ENCODE data around the gene BTBD2.

BTBD2 gene

GRCh38 chr19:2015608-2015950, at the start of gene BTBD2:
Gene BTBD2 (minus strand): TSS chr19:2015714. CDS start chr19:2015703, 11 bp downstream.
- Histone ChIP-seq H3K4me1 (ENCODE audit: control insufficient read depth, insufficient read depth, low read length) (no peaks in the 10 kb centered on the region), H3K27ac (ENCODE audit: low read depth, low read length) (no peak within 1 kb of the TSS), H3K9me3 (ENCODE audit: control insufficient read depth, insufficient read depth, low read depth, low read length) (no peaks in the 10 kb centered on the region)

DNA sequence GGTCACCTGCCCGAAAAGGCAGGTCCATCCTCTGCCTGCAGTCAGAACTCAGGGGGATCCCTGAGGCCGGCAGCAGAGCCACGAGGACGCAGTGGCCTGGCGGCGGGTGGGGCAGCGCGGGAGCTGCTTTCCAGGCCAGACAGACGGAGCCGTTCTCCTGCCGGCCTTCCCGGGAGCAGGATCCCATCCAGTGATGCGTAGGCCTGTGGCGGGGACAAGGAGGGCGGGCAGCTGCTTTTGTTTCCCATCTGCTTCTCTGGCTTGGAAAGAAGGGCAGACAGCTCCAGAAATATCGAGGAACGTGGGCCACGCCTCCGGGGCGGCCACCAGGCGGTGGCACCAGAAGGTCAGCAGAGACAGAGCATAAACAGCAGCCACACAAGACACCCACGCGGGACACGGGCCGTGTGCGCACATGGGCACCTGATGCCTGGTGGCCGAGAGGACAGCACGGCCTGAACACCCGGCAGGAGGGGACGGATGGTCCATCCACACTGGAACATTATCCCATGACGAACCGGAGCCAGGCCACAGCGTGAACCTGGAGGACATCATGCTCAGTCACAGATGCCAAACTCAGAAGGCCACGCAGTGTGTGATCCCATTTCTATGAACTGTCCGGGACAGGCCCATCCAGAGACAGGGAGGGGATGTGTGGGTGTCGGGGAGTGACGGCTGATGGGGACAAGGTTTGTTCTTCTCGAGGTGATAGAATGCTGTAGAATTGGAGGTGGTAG, 49.4 kb upstream of the BTBD2 start:
- Histone ChIP-seq H3K9me3 (ENCODE audit: control insufficient read depth, insufficient read depth, low read depth, low read length) (no peaks in the 10 kb centered on the region), H3K4me1 (ENCODE audit: control insufficient read depth, insufficient read depth, low read length) (peaks cover 16% of the 10 kb centered on the region), H3K9ac (ENCODE audit: low read length) (no peak overlapping the region)

More at GRCh38 chr19:2015608-2015950, at the start of gene BTBD2:
- peak within 1 kb of the TSS; percentile 86 for H3K4me3 ChIP-seq (ENCODE audit: low read depth, low read length)
- H3K36me3 ChIP-seq (ENCODE audit: control insufficient read depth, insufficient read depth, low read length) = no peaks in the 10 kb centered on the region
- peak within 1 kb of the TSS; percentile 69 for H3K9ac ChIP-seq (ENCODE audit: low read length)
- no peaks in the 10 kb centered on the region for H3K27me3 ChIP-seq (ENCODE audit: control insufficient read depth, insufficient read depth, low read length)

DNA sequence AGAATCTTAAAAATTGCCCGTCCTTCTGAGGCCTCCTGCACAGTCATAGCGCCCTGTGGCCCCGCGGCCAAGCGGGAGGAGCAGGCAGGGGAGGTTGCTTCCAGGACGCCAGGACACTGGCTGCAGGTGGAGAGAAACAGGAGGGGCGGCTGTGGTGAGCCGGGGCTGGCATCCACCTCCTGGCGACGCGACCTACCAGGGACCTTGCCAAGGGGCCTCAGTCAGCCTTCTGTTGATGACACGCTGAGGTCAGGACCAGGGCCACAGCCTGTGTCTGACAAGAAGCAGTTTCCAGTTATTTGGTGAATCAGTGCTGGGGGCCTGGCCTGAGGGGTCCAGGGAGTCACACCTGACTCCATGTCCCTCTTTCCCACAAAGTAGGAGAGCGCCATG, 48.9 kb upstream of the BTBD2 start:
- H3K36me3 ChIP-seq (ENCODE audit: control insufficient read depth, insufficient read depth, low read length) = no peaks in the 10 kb centered on the region
- H3K9ac ChIP-seq (ENCODE audit: low read length) = no peak overlapping the region
- H3K27ac ChIP-seq (ENCODE audit: low read depth, low read length) = no peak overlapping the region
- no peak overlapping the region for H3K4me3 ChIP-seq (ENCODE audit: low read depth, low read length)
- H3K27me3 ChIP-seq (ENCODE audit: control insufficient read depth, insufficient read depth, low read length) = no peaks in the 10 kb centered on the region
- H3K9me3 ChIP-seq (ENCODE audit: control insufficient read depth, insufficient read depth, low read depth, low read length) = no peaks in the 10 kb centered on the region
- peaks cover 20% of the 10 kb centered on the region for H3K4me1 ChIP-seq (ENCODE audit: control insufficient read depth, insufficient read depth, low read length)

More for the DNA sequence above, 49.4 kb upstream of the BTBD2 start:
- Histone ChIP-seq H3K36me3 (ENCODE audit: control insufficient read depth, insufficient read depth, low read length) (no peaks in the 10 kb centered on the region), H3K27me3 (ENCODE audit: control insufficient read depth, insufficient read depth, low read length) (no peaks in the 10 kb centered on the region), H3K4me3 (ENCODE audit: low read depth, low read length) (no peak overlapping the region), H3K27ac (ENCODE audit: low read depth, low read length) (no peak overlapping the region)

DNA sequence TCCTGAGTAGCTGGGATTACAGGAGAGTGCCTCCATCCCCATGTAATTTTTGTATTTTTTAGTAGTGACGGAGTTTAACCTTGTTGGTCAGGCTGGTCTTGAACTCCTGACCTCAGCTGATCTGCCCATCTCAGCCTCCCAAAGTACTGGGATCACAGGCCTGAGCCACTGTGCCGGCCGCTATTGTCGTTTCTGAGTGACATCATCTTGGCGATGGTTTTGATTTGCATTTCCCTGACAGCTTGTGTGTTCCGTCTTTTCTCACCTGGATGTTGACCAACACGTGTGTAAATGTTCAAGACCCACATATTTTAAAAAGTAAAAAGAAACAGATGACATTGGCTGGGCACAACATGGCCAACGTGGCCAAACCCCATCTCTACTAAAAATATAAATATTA, 48.3 kb upstream of the BTBD2 start:
- H3K4me1 ChIP-seq (ENCODE audit: control insufficient read depth, insufficient read depth, low read length) = peaks cover 25% of the 10 kb centered on the region
- no peaks in the 10 kb centered on the region for H3K36me3 ChIP-seq (ENCODE audit: control insufficient read depth, insufficient read depth, low read length)
- no peaks in the 10 kb centered on the region for H3K27me3 ChIP-seq (ENCODE audit: control insufficient read depth, insufficient read depth, low read length)
- H3K27ac ChIP-seq (ENCODE audit: low read depth, low read length) = no peak overlapping the region
- no peak overlapping the region for H3K9ac ChIP-seq (ENCODE audit: low read length)
- H3K4me3 ChIP-seq (ENCODE audit: low read depth, low read length) = no peak overlapping the region
- H3K9me3 ChIP-seq (ENCODE audit: control insufficient read depth, insufficient read depth, low read depth, low read length) = no peaks in the 10 kb centered on the region

DNA sequence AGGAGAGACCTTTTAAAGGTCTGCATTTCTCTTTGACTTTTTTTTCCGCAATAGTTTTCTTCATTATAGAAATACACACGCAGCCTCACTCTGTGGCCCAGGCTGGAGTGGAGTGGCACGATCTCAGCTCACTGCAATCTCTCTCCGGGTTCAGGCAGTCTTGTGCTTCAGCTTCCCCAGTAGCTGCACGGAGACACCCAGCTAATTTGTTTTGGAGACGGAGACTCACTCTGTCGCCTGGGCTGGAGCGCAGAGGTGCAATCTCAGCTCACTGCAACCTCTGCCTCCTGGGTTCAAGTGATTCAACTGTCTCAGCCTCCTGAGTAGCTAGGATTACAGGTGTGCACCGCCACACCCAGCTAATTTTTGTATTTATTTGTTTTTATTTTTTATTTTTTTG, 47.3 kb upstream of the BTBD2 start:
- H3K9ac ChIP-seq (ENCODE audit: low read length) = no peak overlapping the region
- no peaks in the 10 kb centered on the region for H3K27me3 ChIP-seq (ENCODE audit: control insufficient read depth, insufficient read depth, low read length)
- no peak overlapping the region for H3K27ac ChIP-seq (ENCODE audit: low read depth, low read length)
- H3K4me1 ChIP-seq (ENCODE audit: control insufficient read depth, insufficient read depth, low read length) = peaks cover 29% of the 10 kb centered on the region
- H3K9me3 ChIP-seq (ENCODE audit: control insufficient read depth, insufficient read depth, low read depth, low read length) = no peaks in the 10 kb centered on the region
- H3K36me3 ChIP-seq (ENCODE audit: control insufficient read depth, insufficient read depth, low read length) = no peaks in the 10 kb centered on the region
- H3K4me3 ChIP-seq (ENCODE audit: low read depth, low read length) = no peak overlapping the region

GRCh38 chr19:2062389-2062729, 46.8 kb upstream of the BTBD2 start:
- Histone ChIP-seq H3K9me3 (ENCODE audit: control insufficient read depth, insufficient read depth, low read depth, low read length) (no peaks in the 10 kb centered on the region), H3K4me3 (ENCODE audit: low read depth, low read length) (peak overlapping the region; percentile 67)

DNA sequence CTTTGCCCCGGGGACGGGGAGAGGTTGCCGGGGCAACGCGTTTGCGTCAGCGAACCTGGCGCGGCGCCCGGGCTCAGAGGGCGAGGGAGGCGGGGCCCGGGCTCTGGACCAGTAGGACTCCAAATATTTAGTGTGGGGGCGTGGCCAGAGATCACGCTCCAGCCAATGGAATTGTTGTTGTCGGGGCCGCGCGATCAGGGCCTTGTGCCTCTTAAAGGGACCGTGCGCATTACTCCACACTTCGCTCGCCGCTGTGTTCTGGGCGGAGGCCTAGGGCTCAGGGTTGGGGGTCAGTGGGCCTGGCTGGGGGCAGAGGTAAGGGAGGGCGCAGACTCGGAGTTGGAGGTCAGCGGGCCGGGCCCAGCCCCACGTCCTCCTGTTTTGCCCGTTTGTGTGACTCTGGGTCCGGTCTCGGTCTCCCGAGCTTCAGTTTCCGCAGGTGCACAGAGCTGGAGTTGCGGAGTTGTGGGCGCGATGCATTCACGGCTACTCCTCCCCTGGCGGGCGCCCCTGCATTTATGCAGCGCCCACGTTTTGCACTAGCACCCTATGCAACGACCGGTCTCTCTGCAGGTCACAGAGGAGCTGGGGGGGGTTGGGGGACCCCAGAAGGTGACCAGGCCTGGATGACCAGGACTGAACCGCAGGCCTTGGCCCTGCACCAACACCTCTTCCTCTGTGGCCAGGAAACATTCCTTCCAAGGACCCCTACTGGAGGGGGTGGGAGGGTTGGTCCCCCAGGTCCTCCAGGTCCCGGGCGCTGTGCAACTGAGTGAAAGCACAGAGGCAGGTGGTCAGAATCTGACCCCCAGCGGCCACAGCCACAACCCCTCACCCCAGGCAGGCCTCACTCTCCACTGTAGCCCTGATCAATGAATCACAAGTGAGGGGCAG, 46.2 kb upstream of the BTBD2 start:
- Histone ChIP-seq H3K4me1 (ENCODE audit: control insufficient read depth, insufficient read depth, low read length) (peaks cover 32% of the 10 kb centered on the region), H3K36me3 (ENCODE audit: control insufficient read depth, insufficient read depth, low read length) (no peaks in the 10 kb centered on the region), H3K4me3 (ENCODE audit: low read depth, low read length) (peak overlapping the region; percentile 69), H3K27me3 (ENCODE audit: control insufficient read depth, insufficient read depth, low read length) (no peaks in the 10 kb centered on the region), H3K9ac (ENCODE audit: low read length) (peak overlapping the region; percentile 64), H3K9me3 (ENCODE audit: control insufficient read depth, insufficient read depth, low read depth, low read length) (no peaks in the 10 kb centered on the region), H3K27ac (ENCODE audit: low read depth, low read length) (peak overlapping the region; percentile 85)

More at GRCh38 chr19:2062389-2062729, 46.8 kb upstream of the BTBD2 start:
- H3K36me3 ChIP-seq (ENCODE audit: control insufficient read depth, insufficient read depth, low read length) = no peaks in the 10 kb centered on the region
- no peaks in the 10 kb centered on the region for H3K27me3 ChIP-seq (ENCODE audit: control insufficient read depth, insufficient read depth, low read length)
- peak overlapping the region; percentile 64 for H3K9ac ChIP-seq (ENCODE audit: low read length)
- peak overlapping the region; percentile 41; the same call in 1 of the 2 replicates for H3K27ac ChIP-seq (ENCODE audit: low read depth, low read length)
- peaks cover 32% of the 10 kb centered on the region for H3K4me1 ChIP-seq (ENCODE audit: control insufficient read depth, insufficient read depth, low read length)

DNA sequence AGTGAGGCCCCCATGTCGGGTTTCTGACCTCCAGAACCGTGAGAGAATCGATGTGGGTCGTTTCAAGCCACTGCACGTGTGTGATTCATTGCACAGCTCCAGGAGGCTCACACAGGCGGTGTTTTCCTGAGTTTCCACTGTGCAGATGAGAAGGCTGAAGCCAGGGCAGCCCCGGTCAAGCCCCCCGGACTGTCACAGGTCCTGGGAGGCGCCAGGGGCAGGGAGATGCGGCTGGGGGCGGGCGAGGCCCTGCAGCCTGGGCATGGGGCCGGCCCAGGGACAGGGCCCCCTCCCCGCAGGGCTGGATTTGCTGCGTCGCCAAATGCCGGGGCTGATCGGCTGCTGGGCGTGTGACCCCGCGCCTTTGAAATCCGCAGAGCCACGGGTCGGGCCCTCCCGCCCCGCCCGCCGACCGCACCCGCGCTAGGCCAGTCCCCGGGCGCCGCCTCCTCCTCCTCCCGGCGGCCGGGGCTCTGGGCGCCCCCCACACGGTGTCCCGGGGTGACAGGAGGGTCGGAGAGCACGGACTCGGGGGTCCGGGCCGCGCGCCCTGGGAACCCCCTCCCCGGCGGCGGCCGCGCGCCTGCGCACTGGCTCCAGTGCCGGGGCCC, 45.5 kb upstream of the BTBD2 start:
- Histone ChIP-seq H3K4me1 (ENCODE audit: control insufficient read depth, insufficient read depth, low read length) (peaks cover 36% of the 10 kb centered on the region), H3K36me3 (ENCODE audit: control insufficient read depth, insufficient read depth, low read length) (no peaks in the 10 kb centered on the region), H3K27me3 (ENCODE audit: control insufficient read depth, insufficient read depth, low read length) (no peaks in the 10 kb centered on the region), H3K9me3 (ENCODE audit: control insufficient read depth, insufficient read depth, low read depth, low read length) (no peaks in the 10 kb centered on the region), H3K27ac (ENCODE audit: low read depth, low read length) (peak overlapping the region; percentile 85), H3K4me3 (ENCODE audit: low read depth, low read length) (peak overlapping the region; percentile 69), H3K9ac (ENCODE audit: low read length) (peak overlapping the region; percentile 83)

GRCh38 chr19:2059422-2060201, 44.1 kb upstream of the BTBD2 start:
- Histone ChIP-seq H3K4me1 (ENCODE audit: control insufficient read depth, insufficient read depth, low read length) (peaks cover 41% of the 10 kb centered on the region), H3K9ac (ENCODE audit: low read length) (peak overlapping the region; percentile 83), H3K9me3 (ENCODE audit: control insufficient read depth, insufficient read depth, low read depth, low read length) (no peaks in the 10 kb centered on the region), H3K27ac (ENCODE audit: low read depth, low read length) (peak overlapping the region; percentile 76), H3K36me3 (ENCODE audit: control insufficient read depth, insufficient read depth, low read length) (no peaks in the 10 kb centered on the region), H3K4me3 (ENCODE audit: low read depth, low read length) (no peak overlapping the region), H3K27me3 (ENCODE audit: control insufficient read depth, insufficient read depth, low read length) (no peaks in the 10 kb centered on the region)

DNA sequence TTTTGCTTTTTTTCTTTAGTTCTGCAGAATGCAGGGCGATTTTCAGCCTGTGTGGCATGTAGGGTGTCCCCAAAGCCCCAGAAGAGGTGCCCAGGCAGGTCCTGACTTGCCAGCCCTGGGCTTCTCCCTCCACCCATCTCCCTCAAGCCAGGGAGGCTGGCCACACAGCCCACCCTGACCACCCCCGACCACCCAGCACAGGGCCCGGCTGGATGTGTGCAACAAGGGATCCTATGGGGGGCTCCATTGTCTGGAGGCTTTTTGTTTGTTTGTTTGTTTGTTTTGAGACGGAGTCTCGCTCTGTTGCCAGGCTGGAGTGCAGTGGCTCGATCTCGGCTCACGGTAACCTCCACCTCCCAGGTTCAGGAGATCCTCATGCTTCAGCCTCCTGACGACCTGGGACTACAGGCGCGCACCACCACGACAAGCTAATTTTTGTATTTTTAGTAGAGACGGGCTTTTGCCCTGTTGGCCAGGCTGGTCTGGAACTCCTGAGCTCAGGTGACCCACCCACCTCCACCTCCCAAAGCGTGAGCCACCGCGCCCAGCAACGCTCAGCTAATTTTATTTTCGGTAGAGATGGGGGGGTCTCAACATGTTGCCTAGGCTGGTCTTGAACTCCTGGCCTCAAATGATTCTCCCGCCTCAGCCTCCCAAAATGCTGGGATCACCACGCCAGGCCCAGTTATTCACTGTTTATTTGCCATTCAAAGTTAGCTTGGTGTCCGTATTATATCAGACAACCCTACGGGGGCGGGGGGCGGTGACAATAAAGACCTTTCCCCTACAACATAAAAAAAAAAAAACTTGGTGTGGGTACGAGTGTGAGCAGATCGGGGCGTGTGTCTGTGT, 43.3 kb upstream of the BTBD2 start:
- Histone ChIP-seq H3K36me3 (ENCODE audit: control insufficient read depth, insufficient read depth, low read length) (no peaks in the 10 kb centered on the region), H3K9me3 (ENCODE audit: control insufficient read depth, insufficient read depth, low read depth, low read length) (no peaks in the 10 kb centered on the region), H3K4me3 (ENCODE audit: low read depth, low read length) (no peak overlapping the region), H3K9ac (ENCODE audit: low read length) (peak overlapping the region; percentile 83), H3K27me3 (ENCODE audit: control insufficient read depth, insufficient read depth, low read length) (no peaks in the 10 kb centered on the region), H3K27ac (ENCODE audit: low read depth, low read length) (peak overlapping the region; percentile 76; the same call in 1 of the 2 replicates), H3K4me1 (ENCODE audit: control insufficient read depth, insufficient read depth, low read length) (peaks cover 41% of the 10 kb centered on the region)

Data from HUES6 (cell line).